SK-N-SH treated with all-trans-retinoic acid at 6 μM for 48 hours (cell line): ENCODE measurements around the gene TMEM156.
A peak's percentile ranks its signal among the peaks of the same experiment; 100 is the strongest.

Experiments
- ATAC-seq: fragments of 200-7000 bp; cut with Tn5 transposase; 3 replicates; pipeline ENCODE4 v1.9.1; 2020; ENCODE audit warnings: mild to moderate bottlenecking, moderate library complexity
- ARNTL ChIP-seq: fragments of 450-650 bp; formaldehyde crosslinking; IDR thresholded peaks from 2 replicates; pipeline ENCODE4 v1.5.0; 2020; ENCODE audit warnings: low read depth, mild to moderate bottlenecking, moderate library complexity, borderline replicate concordance
- BACH2 ChIP-seq: fragments of 250-450 bp; sonication (Bioruptor Pico); IDR thresholded peaks from 2 replicates; pipeline ENCODE4 v1.9.0; 2021; ENCODE audit warnings: mild to moderate bottlenecking, borderline replicate concordance
- CSDC2 ChIP-seq: fragments of 250-450 bp; sonication (Bioruptor Pico); IDR thresholded peaks from 2 replicates; pipeline ENCODE4 v1.5.0; 2020; ENCODE audit warnings: mild to moderate bottlenecking, moderate library complexity
- CSRNP3 ChIP-seq: fragments of 250-450 bp; sonication (Bioruptor Pico); IDR thresholded peaks from 2 replicates; pipeline ENCODE4 v1.5.1; 2021; ENCODE audit warnings: mild to moderate bottlenecking, moderate library complexity
- ESRRG ChIP-seq: fragments of 250-450 bp; sonication (Bioruptor Pico); IDR thresholded peaks from 2 replicates; pipeline ENCODE4 v1.6.1; 2021; ENCODE audit warnings: mild to moderate bottlenecking
- GLIS3 ChIP-seq: fragments of 250-450 bp; sonication (Bioruptor Pico); IDR thresholded peaks from 2 replicates; pipeline ENCODE4 v1.5.0; 2020; ENCODE audit warnings: mild to moderate bottlenecking, moderate library complexity
- ISL1 ChIP-seq: fragments of 250-450 bp; sonication (Bioruptor Pico); IDR thresholded peaks from 2 replicates; pipeline ENCODE4 v2.1.2; 2022; ENCODE audit warnings: mild to moderate bottlenecking, moderate library complexity
- OSR1 ChIP-seq: fragments of 250-450 bp; sonication (Bioruptor Pico); IDR thresholded peaks from 2 replicates; pipeline ENCODE4 v1.8.0; 2022; ENCODE audit warnings: moderate library complexity, mild to moderate bottlenecking, inconsistent platforms
- RARB ChIP-seq: fragments of 250-450 bp; sonication (Bioruptor Pico); IDR thresholded peaks from 2 replicates; pipeline ENCODE4 v1.8.0; 2021; ENCODE audit warnings: mild to moderate bottlenecking, moderate library complexity
- SNAI2 ChIP-seq: fragments of 250-450 bp; sonication (Bioruptor Pico); IDR thresholded peaks from 2 replicates; pipeline ENCODE4 v1.5.0; 2020; ENCODE audit warnings: mild to moderate bottlenecking, moderate library complexity
- TCF4 ChIP-seq: fragments of 250-450 bp; sonication (Bioruptor Pico); IDR thresholded peaks from 2 replicates; pipeline ENCODE4 v1.8.0; 2021; ENCODE audit warnings: mild to moderate bottlenecking, moderate library complexity, borderline replicate concordance
- ZC3H10 ChIP-seq: fragments of 250-450 bp; sonication (Bioruptor Pico); IDR thresholded peaks from 2 replicates; pipeline ENCODE4 v1.5.1; 2021; ENCODE audit warnings: mild to moderate bottlenecking, moderate library complexity
- ZFP3 ChIP-seq: fragments of 250-450 bp; sonication (Bioruptor Pico); IDR thresholded peaks from 2 replicates; pipeline ENCODE4 v1.5.0; 2020; ENCODE audit warnings: mild to moderate bottlenecking, moderate library complexity
- ZNF565 ChIP-seq: fragments of 450-650 bp; formaldehyde crosslinking; conservative IDR thresholded peaks from 2 replicates; pipeline ENCODE4 v1.5.0; 2020; ENCODE audit warnings: low read depth, mild to moderate bottlenecking, moderate library complexity
- ZNF70 ChIP-seq: fragments of 450-650 bp; formaldehyde crosslinking; IDR thresholded peaks from 2 replicates; pipeline ENCODE4 v1.5.0; 2020; ENCODE audit warnings: mild to moderate bottlenecking, moderate library complexity
- ZNF8 ChIP-seq: fragments of 450-650 bp; formaldehyde crosslinking; IDR thresholded peaks from 2 replicates; pipeline ENCODE4 v1.5.0; 2020; ENCODE audit warnings: mild to moderate bottlenecking, moderate library complexity
- TF ChIP-seq, protein P1 (sequence below): fragments of 250-450 bp; sonication (Bioruptor Pico); IDR thresholded peaks from 2 replicates; pipeline ENCODE4 v1.5.1; 2020; ENCODE audit warnings: low read depth, mild to moderate bottlenecking, moderate library complexity
- TF ChIP-seq, protein P2 (sequence below): fragments of 250-450 bp; sonication (Bioruptor Pico); IDR thresholded peaks from 2 replicates; pipeline ENCODE4 v1.5.0; 2020; ENCODE audit warnings: mild to moderate bottlenecking, moderate library complexity
- TF ChIP-seq, protein P3 (sequence below): fragments of 250-450 bp; sonication (Bioruptor Pico); IDR thresholded peaks from 2 replicates; pipeline ENCODE4 v1.8.0; 2020; ENCODE audit warnings: mild to moderate bottlenecking, moderate library complexity, borderline replicate concordance

TMEM156 gene

DNA sequence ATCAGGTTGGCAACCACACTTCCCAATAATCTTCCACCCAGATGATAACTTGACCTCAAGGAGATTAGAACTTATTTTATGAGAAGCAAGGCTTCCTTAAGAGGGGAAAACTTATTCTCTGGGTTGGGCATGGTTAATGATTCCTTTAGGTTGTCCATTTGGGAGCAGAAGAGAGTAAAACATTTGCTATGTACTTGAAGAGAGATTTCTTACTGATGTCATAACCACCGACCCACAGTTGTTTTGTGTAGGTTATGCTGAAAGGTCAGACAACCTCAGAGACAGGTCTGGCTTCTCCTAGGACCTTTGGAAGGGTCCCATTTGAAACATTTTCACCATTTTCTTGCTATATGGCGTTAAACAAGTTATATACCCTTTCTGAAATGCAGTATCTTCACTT lies 108.5 kb downstream of the TMEM156 start:
- TF ChIP-seq GLIS3 (CRISPR knock-in tag) (no peak), ZNF70 (CRISPR knock-in tag) (no peak), RARB (CRISPR knock-in tag) (no peak)
- no peak for ATAC-seq

DNA sequence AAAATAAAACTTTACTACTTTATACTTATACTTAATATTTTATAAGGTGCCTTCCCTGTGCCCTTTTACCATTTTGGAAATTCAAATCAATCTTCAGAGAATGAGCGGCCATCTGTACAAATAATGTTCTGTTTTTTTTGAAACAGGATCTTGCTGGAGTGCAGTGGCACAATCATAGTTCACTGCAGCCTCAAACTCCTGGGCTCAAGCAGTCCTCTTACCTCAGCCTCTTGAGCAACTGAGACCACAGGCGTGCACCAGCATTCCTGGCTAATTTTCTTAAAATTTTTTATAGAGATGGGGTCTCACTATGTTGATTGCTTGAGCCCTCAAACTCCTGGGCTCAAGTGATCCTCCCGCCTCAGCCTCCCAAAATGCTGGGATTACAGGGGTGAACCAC lies 111.1 kb downstream of the TMEM156 start:
- no peak for ATAC-seq
- TF ChIP-seq, protein P1, sequence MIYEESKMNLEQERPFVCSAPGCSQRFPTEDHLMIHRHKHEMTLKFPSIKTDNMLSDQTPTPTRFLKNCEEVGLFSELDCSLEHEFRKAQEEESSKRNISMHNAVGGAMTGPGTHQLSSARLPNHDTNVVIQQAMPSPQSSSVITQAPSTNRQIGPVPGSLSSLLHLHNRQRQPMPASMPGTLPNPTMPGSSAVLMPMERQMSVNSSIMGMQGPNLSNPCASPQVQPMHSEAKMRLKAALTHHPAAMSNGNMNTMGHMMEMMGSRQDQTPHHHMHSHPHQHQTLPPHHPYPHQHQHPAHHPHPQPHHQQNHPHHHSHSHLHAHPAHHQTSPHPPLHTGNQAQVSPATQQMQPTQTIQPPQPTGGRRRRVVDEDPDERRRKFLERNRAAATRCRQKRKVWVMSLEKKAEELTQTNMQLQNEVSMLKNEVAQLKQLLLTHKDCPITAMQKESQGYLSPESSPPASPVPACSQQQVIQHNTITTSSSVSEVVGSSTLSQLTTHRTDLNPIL (CRISPR knock-in tag) = no peak
- TF ChIP-seq ISL1 (no peak), ESRRG (CRISPR knock-in tag) (no peak), RARB (CRISPR knock-in tag) (no peak), ZC3H10 (CRISPR knock-in tag) (no peak), ZNF565 (CRISPR knock-in tag) (no peak), CSRNP3 (CRISPR knock-in tag) (no peak), ZNF8 (CRISPR knock-in tag) (no peak), ZFP3 (no peak)
- TF ChIP-seq, protein P2, sequence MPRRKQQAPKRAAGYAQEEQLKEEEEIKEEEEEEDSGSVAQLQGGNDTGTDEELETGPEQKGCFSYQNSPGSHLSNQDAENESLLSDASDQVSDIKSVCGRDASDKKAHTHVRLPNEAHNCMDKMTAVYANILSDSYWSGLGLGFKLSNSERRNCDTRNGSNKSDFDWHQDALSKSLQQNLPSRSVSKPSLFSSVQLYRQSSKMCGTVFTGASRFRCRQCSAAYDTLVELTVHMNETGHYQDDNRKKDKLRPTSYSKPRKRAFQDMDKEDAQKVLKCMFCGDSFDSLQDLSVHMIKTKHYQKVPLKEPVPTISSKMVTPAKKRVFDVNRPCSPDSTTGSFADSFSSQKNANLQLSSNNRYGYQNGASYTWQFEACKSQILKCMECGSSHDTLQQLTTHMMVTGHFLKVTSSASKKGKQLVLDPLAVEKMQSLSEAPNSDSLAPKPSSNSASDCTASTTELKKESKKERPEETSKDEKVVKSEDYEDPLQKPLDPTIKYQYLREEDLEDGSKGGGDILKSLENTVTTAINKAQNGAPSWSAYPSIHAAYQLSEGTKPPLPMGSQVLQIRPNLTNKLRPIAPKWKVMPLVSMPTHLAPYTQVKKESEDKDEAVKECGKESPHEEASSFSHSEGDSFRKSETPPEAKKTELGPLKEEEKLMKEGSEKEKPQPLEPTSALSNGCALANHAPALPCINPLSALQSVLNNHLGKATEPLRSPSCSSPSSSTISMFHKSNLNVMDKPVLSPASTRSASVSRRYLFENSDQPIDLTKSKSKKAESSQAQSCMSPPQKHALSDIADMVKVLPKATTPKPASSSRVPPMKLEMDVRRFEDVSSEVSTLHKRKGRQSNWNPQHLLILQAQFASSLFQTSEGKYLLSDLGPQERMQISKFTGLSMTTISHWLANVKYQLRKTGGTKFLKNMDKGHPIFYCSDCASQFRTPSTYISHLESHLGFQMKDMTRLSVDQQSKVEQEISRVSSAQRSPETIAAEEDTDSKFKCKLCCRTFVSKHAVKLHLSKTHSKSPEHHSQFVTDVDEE = no peak

DNA sequence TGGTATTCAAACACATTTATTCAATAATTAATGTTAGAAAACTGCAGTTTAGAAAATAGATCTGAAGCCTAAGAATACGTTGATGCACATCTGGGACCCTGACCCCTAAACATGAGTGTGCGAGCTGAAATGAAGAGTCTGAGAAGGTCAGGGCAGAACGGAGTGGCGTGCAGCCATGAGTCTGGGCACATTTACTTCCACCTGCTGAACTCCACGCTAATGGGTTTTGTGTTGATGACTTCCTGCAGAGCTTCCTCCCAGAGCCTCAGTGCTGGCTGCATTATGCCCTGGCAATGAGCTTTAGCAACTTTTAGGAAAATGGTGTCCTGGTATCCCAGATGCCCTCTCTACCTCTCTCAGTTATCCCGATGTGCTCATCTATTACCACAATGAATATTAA lies 111.5 kb downstream of the TMEM156 start:
- TF ChIP-seq CSDC2 (CRISPR knock-in tag) (no peak), TCF4 (CRISPR knock-in tag) (no peak), ZNF70 (CRISPR knock-in tag) (no peak), ZNF565 (CRISPR knock-in tag) (no peak), GLIS3 (CRISPR knock-in tag) (no peak)
- ATAC-seq = no peak

GRCh38 chr4:38920186-38920585 lies 112.0 kb downstream of the TMEM156 start:
- TF ChIP-seq ZNF565 (CRISPR knock-in tag) = no peak
- ATAC-seq = peak; percentile 62

- ATAC-seq = no peak
- no peak for TF ChIP-seq ISL1
- TF ChIP-seq OSR1 = no peak
- no peak for TF ChIP-seq TCF4 (CRISPR knock-in tag)
- TF ChIP-seq SNAI2 = no peak
- no peak for TF ChIP-seq ZNF8 (CRISPR knock-in tag)
- TF ChIP-seq ARNTL (CRISPR knock-in tag) = no peak
- no peak for TF ChIP-seq CSDC2 (CRISPR knock-in tag)
- no peak for TF ChIP-seq ZFP3
- no peak for TF ChIP-seq GLIS3 (CRISPR knock-in tag)
- no peak for TF ChIP-seq ESRRG (CRISPR knock-in tag)
- TF ChIP-seq, protein P3, sequence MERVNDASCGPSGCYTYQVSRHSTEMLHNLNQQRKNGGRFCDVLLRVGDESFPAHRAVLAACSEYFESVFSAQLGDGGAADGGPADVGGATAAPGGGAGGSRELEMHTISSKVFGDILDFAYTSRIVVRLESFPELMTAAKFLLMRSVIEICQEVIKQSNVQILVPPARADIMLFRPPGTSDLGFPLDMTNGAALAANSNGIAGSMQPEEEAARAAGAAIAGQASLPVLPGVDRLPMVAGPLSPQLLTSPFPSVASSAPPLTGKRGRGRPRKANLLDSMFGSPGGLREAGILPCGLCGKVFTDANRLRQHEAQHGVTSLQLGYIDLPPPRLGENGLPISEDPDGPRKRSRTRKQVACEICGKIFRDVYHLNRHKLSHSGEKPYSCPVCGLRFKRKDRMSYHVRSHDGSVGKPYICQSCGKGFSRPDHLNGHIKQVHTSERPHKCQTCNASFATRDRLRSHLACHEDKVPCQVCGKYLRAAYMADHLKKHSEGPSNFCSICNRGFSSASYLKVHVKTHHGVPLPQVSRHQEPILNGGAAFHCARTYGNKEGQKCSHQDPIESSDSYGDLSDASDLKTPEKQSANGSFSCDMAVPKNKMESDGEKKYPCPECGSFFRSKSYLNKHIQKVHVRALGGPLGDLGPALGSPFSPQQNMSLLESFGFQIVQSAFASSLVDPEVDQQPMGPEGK (CRISPR knock-in tag) = no peak
- TF ChIP-seq, protein P2 = no peak
- TF ChIP-seq, protein P1 (CRISPR knock-in tag) = no peak
- no peak for TF ChIP-seq ZNF565 (CRISPR knock-in tag)
- no peak for TF ChIP-seq RARB (CRISPR knock-in tag)
- TF ChIP-seq BACH2 = no peak
- TF ChIP-seq CSRNP3 (CRISPR knock-in tag) = no peak
These were observed 112.7 kb downstream of the TMEM156 start for GRCh38 chr4:38919494-38919893.
